Right ventricle myocardium inferior (tissue), 1 donor: ENCODE data around the gene ANO5. TPM values are rescaled to one million over a fixed set of nuclear protein-coding genes. Genes with fewer than 3 reads are reported as not detected.

Source experiments
- ATAC-seq: fragments of 200-7000 bp; cut with Tn5 transposase; one replicate; pipeline ENCODE4 v1.9.1; 2020; ENCODE audit warnings: mild to moderate bottlenecking, moderate library complexity
- DNase-seq: peaks from one replicate; pipeline ENCODE4 v3.0.0; 2021; ENCODE audit errors: missing footprints
- intact Hi-C: fragments of 100-400 bp; cut with DNase I; formaldehyde crosslinking; loops from one replicate; pipeline ENCODE4 v1.11.0; 2022
- total RNA-seq: library from RNA; stranded (reverse); fragmentation: NEBNext Ultra II Directional; extraction: Animal tissue kit (Norgen Biotek cat#: 25700); gene quantifications from one replicate; pipeline ENCODE4 v1.2.1, GENCODE V29; 2021
- donor health status: DM: no; HTN: yes; CAD: no; lungs with severe emphysema.

Gene ANO5
- total RNA-seq, 1 donor from 2014 or later = 59.1 TPM

GRCh38 chr11:22302368-22302767 lies 109.5 kb downstream of the ANO5 start:
- DNase-seq = no peak
- ATAC-seq = no peak
- intact Hi-C loops = loop anchor here (10.0 kb wide), 1 partner anchor 1658 kb away; no protein-coding TSS in a partner anchor

- intact Hi-C loops = loop anchor here (1.0 to 10.0 kb wide), 2 partner anchors 134 to 1660 kb away; no protein-coding TSS in a partner anchor
- ATAC-seq = no peak
Observed at GRCh38 chr11:22304337-22304961, 111.6 kb downstream of the ANO5 start.

GRCh38 chr11:22317656-22318055 lies 124.8 kb downstream of the ANO5 start:
- DNase-seq (no peak), ATAC-seq (no peak)
- intact Hi-C loops = no loop called here

More at GRCh38 chr11:22304337-22304961, 111.6 kb downstream of the ANO5 start:
- no peak for DNase-seq

GRCh38 chr11:22331771-22332170 lies 138.9 kb downstream of the ANO5 start:
- no peak for DNase-seq
- ATAC-seq = no peak
- intact Hi-C loops = loop anchor here (10.0 kb wide), 2 partner anchors 203 to 403 kb away; no protein-coding TSS in a partner anchor

Other genes starting within 250 kb of the ANO5 start
- not detected for gene SLC17A6, start 145.3 kb downstream of the ANO5 start, total RNA-seq